Smooth muscle cell (in vitro differentiated cells): ENCODE results near the gene NFKB1. TPM values are rescaled to one million over a fixed set of nuclear protein-coding genes. Genes with fewer than 3 reads are reported as not detected.

ENCODE experiments used
- DNase-seq: peaks from one replicate; lab custom pipeline; 2025; ENCODE audit not compliant: unreplicated experiment; lab: John Stamatoyannopoulos, UW
- H2AFZ ChIP-seq: fragments of 200-600 bp; sonication (generic); 2 replicates; pipeline ENCODE4 v1.6.0; 2016; ENCODE audit warnings: antibody characterized with exemption, low read depth, mild to moderate bottlenecking
- H3F3A ChIP-seq: fragments of 200-600 bp; sonication (generic); 2 replicates; pipeline ENCODE4 v1.6.0; 2017; ENCODE audit warnings: antibody characterized with exemption, low read depth
- H3K27ac ChIP-seq: fragments of 200-600 bp; sonication (generic); 2 replicates; pipeline ENCODE4 v1.5.1; 2016; ENCODE audit warnings: low read depth, mild to moderate bottlenecking
- H3K27me3 ChIP-seq: fragments of 200-600 bp; sonication (generic); 2 replicates; pipeline ENCODE4 v1.6.1; 2016; ENCODE audit warnings: low read depth, mild to moderate bottlenecking
- H3K36me3 ChIP-seq: fragments of 200-600 bp; sonication (generic); 2 replicates; pipeline ENCODE4 v1.5.1; 2016; ENCODE audit warnings: low read depth
- H3K4me1 ChIP-seq: fragments of 200-600 bp; sonication (generic); 2 replicates; pipeline ENCODE4 v1.5.1; 2016; ENCODE audit warnings: low read depth
- H3K4me2 ChIP-seq: fragments of 200-600 bp; sonication (generic); 2 replicates; pipeline ENCODE4 v1.6.0; 2016; ENCODE audit warnings: mild to moderate bottlenecking
- H3K4me3 ChIP-seq: fragments of 200-600 bp; sonication (generic); 2 replicates; pipeline ENCODE4 v1.5.1; 2016; ENCODE audit warnings: mild to moderate bottlenecking
- H3K79me2 ChIP-seq: fragments of 200-600 bp; sonication (generic); 2 replicates; pipeline ENCODE4 v1.6.0; 2016; ENCODE audit warnings: low read depth, mild to moderate bottlenecking
- H3K9ac ChIP-seq: fragments of 200-600 bp; sonication (generic); 2 replicates; pipeline ENCODE4 v1.6.0; 2016; ENCODE audit warnings: low read depth
- H3K9me3 ChIP-seq: fragments of 200-600 bp; sonication (generic); replicated peaks from 2 replicates; pipeline ENCODE4 v1.5.1; 2016; ENCODE audit warnings: low read depth
- H4K20me1 ChIP-seq: fragments of 200-600 bp; sonication (generic); 2 replicates; pipeline ENCODE4 v1.6.0; 2016; ENCODE audit warnings: low read depth
- CTCF ChIP-seq: fragments of 200-600 bp; sonication (generic); IDR thresholded peaks from 2 replicates; pipeline ENCODE4 v1.5.1; 2017; ENCODE audit warnings: borderline replicate concordance, mild to moderate bottlenecking, antibody characterized with exemption; ENCODE audit not compliant: insufficient read depth, poor library complexity, severe bottlenecking
- WGBS: methylation state at CpG from one replicate; pipeline ENCODE4 v1.1.7; 2016; ENCODE audit warnings: low lambda C conversion rate; 5-methylcytosine and 5-hydroxymethylcytosine counted together
- polyA plus RNA-seq: library from polyadenylated mRNA; unstranded; fragments of >200 nt; fragmentation: Nextera tagmentation; extraction: Ambion mirVana; gene quantifications from 2 replicates; pipeline ENCODE4 v1.2.1, GENCODE V29; 2016
- total RNA-seq: library from RNA; depleted of rRNA; stranded (reverse); fragments of >200 nt; gene quantifications from 2 replicates; pipeline ENCODE4 v1.2.3, GENCODE V29; 2014

The NFKB1 gene
- total and polyA plus RNA-seq, 2 experiments from 2014 or later, result 15.6 to 16.1 TPM

DNA sequence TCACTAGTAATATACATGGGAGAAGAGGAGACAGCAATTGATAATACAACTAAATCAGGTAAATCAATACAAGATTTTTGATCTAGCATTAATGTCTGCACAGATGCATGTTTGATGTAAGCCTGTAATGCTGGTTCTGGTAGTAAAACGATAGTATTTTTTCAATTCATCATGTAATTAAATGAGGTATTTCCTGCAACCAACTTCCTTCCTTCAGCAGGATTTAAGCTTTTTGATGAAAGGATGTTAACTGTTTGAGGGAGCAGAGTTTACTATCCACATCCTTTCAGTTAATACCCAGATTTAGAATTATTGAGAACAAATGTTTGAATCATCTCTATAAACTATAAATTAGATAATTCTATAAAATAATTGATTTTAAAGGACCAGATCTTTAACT, 31.4 kb upstream of the NFKB1 start:
- no peak overlapping the region for H3K27ac ChIP-seq
- 38% methylated on average over 1 of the region's 1 CpG for WGBS
- no peaks in the 10 kb centered on the region for H3K79me2 ChIP-seq
- H3K36me3 ChIP-seq, result no peaks in the 10 kb centered on the region
- H3K27me3 ChIP-seq, result no peaks in the 10 kb centered on the region
- H4K20me1 ChIP-seq, result no peaks in the 10 kb centered on the region
- TF ChIP-seq CTCF, result no peak
- no peaks in the 10 kb centered on the region for H3K4me1 ChIP-seq
- H2AFZ ChIP-seq, result no peak overlapping the region
- H3F3A ChIP-seq, result no peaks in the 10 kb centered on the region
- H3K4me3 ChIP-seq, result no peak overlapping the region
- H3K9ac ChIP-seq, result no peak overlapping the region
- no peak for DNase-seq
- no peaks in the 10 kb centered on the region for H3K9me3 ChIP-seq
- H3K4me2 ChIP-seq, result no peak overlapping the region

- H3K4me1 ChIP-seq, result no peaks in the 10 kb centered on the region
- 93% methylated on average over 1 of the region's 1 CpG for whole genome bisulfite sequencing
Observed at GRCh38 chr4:102472441-102473013, 28.6 kb upstream of the NFKB1 start.

GRCh38 chr4:102473476-102473875, 27.7 kb upstream of the NFKB1 start:
- Histone ChIP-seq H3K4me1 (no peaks in the 10 kb centered on the region), H4K20me1 (no peaks in the 10 kb centered on the region), H3K9me3 (no peaks in the 10 kb centered on the region), H3K4me3 (no peak overlapping the region), H3K27me3 (no peaks in the 10 kb centered on the region), H3K9ac (no peak overlapping the region), H3K27ac (no peak overlapping the region), H3K79me2 (no peaks in the 10 kb centered on the region), H3F3A (no peaks in the 10 kb centered on the region), H3K36me3 (no peaks in the 10 kb centered on the region), H3K4me2 (no peak overlapping the region), H2AFZ (no peak overlapping the region)
- DNase-seq, result no peak
- WGBS, result 52% methylated on average over 1 of the region's 1 CpG
- TF ChIP-seq CTCF, result no peak

More at GRCh38 chr4:102472441-102473013, 28.6 kb upstream of the NFKB1 start:
- no peak overlapping the region for H3K27ac ChIP-seq
- no peak overlapping the region for H2AFZ ChIP-seq
- no peaks in the 10 kb centered on the region for H3K79me2 ChIP-seq
- no peak overlapping the region for H3K4me3 ChIP-seq
- H3K27me3 ChIP-seq, result no peaks in the 10 kb centered on the region
- H3K4me2 ChIP-seq, result no peak overlapping the region
- H3K9ac ChIP-seq, result no peak overlapping the region
- no peak for DNase-seq
- no peaks in the 10 kb centered on the region for H3F3A ChIP-seq
- no peaks in the 10 kb centered on the region for H3K36me3 ChIP-seq
- no peaks in the 10 kb centered on the region for H4K20me1 ChIP-seq
- TF ChIP-seq CTCF, result no peak
- H3K9me3 ChIP-seq, result no peaks in the 10 kb centered on the region
